HL-60/S4 (cell line): Measurements from ENCODE around the gene SSR1.

Experiments
- in situ Hi-C: fragments of 300-500 bp; cut with MboI; formaldehyde crosslinking; loops from 2 replicates; pipeline ENCODE4 v1.14.3; 2022; ENCODE audit warnings: low sequenced_read_pairs

SSR1 gene

GRCh38 chr6:7241709-7242645, 71.0 kb downstream of the SSR1 start:
- in situ Hi-C loops, result loop anchor here (10.0 kb wide), 1 partner anchor 547 kb away; no protein-coding TSS in a partner anchor

GRCh38 chr6:7241160-7241559, 71.8 kb downstream of the SSR1 start:
- in situ Hi-C loops, result loop anchor here (10.0 kb wide), 1 partner anchor 546 kb away; no protein-coding TSS in a partner anchor

- in situ Hi-C loops, result loop anchor here (10.0 kb wide), 1 partner anchor 546 kb away; no protein-coding TSS in a partner anchor
Measured at GRCh38 chr6:7240351-7240750, 72.6 kb downstream of the SSR1 start.

DNA sequence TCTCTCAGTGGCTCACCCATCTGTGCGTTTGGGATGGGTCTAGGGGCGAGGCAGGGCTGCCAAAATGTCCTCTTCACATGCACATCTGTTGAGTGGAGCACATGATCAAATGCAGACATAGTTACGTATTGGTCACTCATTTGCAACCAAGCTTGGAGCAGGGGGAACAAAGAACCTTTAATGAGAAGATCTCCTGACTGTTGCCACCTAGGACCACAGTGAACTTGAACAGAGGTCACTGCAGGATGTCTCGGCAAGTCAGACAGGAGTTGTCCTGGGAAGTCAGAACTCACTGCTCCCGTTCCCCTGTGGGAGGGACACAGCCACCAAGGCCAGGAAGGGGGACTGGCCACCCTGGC, 73.4 kb downstream of the SSR1 start:
- in situ Hi-C loops, result no loop called here

GRCh38 chr6:7238900-7239589, 74.0 kb downstream of the SSR1 start:
- in situ Hi-C loops, result no loop called here

GRCh38 chr6:7238526-7238899, 74.5 kb downstream of the SSR1 start:
- in situ Hi-C loops, result no loop called here

DNA sequence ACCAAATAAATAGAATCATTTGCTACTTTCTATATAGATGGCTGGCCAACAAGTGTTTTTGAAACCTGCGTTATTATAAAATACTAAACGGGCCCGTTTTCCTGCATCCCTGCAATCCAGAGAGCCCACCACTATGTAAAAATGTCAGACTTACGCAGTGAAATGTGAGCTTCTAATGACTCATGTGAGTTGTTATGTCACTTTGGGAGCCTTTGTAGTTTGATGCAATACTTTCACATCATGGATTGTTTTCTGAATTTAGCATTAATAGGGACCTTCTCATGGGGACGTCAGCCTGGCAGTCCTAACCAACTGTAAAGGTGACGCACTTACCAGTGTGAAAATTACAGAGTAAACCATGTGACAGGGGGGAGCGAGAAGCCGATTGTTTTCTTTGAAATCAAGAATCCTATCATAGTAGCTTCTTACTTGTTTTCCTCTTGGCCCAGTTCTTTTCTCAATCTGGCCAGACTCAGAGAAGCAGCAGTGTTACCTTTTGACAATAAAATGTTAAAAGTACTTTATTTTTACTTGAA, 75.3 kb downstream of the SSR1 start:
- in situ Hi-C loops, result no loop called here

- in situ Hi-C loops, result no loop called here
Measured at GRCh38 chr6:7236306-7237209, 76.4 kb downstream of the SSR1 start.

DNA sequence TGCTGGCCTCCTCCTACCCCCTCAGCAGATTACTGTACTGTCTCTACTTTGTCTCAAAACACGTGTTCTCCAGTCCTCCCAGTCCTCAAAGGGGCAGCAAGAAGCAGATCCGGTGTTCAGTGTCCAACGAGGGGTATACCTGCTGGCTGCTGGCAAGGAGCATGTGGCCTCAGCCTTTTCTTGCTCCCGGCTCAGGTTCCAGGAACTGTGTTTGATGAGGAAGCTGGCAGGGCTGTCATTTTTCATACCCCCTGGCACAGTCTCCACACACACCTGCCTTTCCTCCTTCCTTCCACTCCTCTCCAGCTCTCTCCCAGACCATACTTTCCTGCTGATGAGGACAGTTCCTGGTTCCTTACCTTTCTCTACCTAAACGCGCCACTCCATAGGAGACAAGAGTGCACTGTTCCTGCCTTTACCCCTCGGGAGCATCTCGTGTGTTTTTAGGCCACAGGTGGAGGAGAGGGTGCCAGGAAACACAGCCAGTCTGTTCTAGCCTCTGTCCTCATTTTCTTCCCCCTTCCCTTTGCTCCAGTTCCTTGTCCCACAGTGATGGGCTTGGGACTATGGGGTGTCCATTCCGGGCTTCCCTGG, 77.2 kb downstream of the SSR1 start:
- in situ Hi-C loops, result no loop called here

DNA sequence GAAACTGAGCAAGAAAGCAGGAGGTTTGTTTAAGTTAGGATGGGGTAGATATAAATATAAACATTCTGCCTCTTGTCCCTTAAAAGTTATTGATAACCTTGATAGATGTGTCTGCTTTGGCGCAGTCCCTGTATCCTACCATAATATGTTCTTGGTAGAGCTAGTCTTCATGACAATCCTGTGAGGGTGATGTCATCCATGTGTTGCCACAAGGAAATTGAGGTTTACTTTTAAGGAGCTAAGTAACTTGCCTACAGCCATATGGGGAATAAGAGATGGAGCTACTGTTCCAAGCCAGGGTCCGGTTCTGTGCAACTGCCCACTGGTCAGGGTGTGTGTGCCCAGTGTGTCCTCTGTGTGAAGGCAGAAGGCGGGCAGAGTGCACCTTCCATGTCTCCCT, 78.5 kb downstream of the SSR1 start:
- in situ Hi-C loops, result no loop called here

GRCh38 chr6:7232351-7232750, 80.6 kb downstream of the SSR1 start:
- in situ Hi-C loops, result no loop called here

DNA sequence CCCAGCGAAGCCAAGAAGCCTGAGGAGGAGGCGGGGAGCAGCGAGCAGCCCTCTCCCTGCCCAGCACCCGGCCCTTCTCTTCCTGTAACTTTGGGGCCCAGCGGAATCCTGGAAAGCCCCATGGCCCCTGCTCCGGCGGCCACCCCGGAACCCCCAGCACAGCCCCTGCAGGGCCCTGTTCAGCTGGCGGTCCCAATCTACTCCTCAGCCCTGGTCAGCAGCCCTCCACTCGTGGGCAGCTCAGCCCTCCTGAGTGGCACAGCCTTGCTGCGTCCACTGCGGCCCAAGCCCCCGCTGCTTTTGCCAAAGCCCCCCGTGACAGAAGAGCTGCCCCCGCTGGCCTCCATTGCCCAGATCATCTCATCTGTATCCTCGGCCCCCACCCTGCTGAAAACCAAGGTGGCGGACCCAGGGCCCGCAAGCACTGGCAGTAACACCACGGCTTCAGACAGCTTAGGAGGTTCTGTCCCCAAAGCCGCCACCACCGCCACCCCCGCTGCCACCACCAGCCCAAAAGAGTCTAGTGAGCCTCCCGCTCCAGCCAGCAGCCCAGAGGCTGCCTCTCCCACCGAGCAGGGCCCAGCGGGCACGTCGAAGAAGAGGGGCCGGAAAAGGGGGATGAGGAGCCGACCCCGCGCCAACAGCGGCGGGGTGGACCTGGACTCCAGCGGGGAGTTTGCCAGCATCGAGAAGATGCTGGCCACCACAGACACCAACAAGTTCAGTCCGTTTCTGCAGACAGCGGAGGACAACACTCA, 81.9 kb downstream of the SSR1 start:
- in situ Hi-C loops, result no loop called here

GRCh38 chr6:7230327-7230691, 82.7 kb downstream of the SSR1 start:
- in situ Hi-C loops, result no loop called here

DNA sequence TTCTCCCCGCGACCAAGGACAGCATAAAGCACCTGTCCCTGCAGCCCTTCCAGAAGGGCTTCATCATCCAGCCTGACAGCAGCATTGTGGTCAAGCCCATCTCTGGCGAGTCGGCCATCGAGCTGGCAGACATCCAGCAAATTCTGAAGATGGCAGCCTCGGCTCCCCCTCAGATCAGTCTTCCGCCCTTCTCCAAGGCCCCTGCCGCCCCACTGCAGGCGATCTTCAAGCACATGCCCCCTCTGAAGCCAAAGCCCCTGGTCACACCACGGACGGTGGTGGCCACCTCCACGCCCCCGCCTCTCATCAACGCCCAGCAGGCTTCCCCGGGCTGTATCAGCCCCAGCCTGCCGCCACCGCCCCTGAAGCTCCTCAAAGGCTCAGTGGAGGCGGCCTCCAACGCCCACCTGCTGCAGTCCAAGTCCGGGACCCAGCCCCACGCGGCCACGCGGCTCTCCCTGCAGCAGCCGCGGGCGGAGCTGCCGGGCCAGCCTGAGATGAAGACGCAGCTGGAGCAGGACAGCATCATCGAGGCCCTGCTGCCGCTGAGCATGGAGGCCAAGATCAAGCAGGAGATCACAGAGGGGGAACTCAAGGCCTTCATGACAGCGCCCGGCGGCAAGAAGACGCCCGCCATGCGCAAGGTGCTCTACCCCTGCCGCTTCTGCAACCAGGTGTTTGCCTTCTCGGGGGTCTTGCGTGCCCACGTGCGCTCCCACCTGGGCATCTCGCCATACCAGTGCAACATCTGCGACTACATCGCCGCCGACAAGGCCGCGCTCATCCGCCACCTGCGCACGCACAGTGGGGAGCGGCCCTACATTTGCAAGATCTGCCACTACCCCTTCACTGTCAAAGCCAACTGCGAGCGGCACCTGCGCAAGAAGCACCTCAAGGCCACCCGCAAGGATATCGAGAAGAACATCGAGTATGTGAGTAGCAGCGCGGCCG, 83.3 kb downstream of the SSR1 start:
- in situ Hi-C loops, result no loop called here

GRCh38 chr6:7228662-7229375, 84.2 kb downstream of the SSR1 start:
- in situ Hi-C loops, result no loop called here

DNA sequence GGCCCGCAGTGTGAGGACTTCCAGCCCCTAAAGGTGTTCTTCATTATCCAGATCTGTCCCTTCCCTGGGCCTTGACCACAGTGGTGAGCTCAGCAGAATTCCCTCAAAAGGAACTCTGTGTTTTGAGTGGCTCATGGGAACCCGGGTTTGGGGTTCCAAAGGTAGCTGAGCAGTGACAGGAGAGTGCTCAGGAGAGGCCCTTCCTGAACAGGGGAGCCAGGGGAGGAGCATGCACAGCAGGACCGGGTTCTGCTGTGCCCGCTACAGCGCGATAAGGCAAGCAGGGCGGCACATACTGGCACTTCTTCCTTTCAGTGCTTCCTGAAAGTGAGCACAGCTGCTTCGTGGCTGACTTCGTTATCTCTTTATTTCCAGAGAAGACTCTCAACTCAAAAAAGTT, 88.3 kb downstream of the SSR1 start:
- in situ Hi-C loops, result no loop called here

DNA sequence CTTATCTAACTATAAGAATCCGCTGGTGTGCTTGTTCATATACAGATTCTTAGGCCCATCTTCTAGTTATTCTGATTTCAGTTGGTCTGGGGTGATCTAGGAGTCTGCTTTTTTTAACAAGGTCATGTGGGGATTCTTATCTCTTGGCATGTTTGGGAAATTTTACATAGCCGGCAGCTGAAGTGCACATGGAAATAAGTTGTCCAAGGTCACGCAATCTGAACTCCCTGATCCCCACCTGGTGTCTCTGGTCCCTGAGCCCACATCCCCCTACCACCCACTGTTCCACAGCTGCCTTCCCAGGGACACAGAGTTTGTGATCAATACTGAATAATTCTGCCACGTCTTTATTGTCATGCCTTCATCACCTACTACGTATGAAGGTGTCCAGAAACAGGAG, 90.8 kb downstream of the SSR1 start:
- in situ Hi-C loops, result no loop called here

GRCh38 chr6:7219310-7219709, 93.7 kb downstream of the SSR1 start:
- in situ Hi-C loops, result no loop called here
